Fibroblast of the aortic adventitia (primary cell): ENCODE data around the gene KDM4B. TPM values are rescaled to one million over a fixed set of nuclear protein-coding genes. Genes with fewer than 3 reads are reported as not detected.

Experiments
- DNase-seq: peaks from one replicate; pipeline ENCODE4 v3.0.0-alpha.2; 2010; ENCODE audit warnings: low read depth
- H3K4me3 ChIP-seq: 2 replicates; pipeline ENCODE4 v1.5.1; 2011; ENCODE audit warnings: low read depth, mild to moderate bottlenecking, control low read depth, low read length, moderate library complexity
- CTCF ChIP-seq: IDR thresholded peaks from 2 replicates; pipeline ENCODE4 v1.5.1; 2011; ENCODE audit warnings: mild to moderate bottlenecking, low read length, control low read depth, inconsistent platforms; ENCODE audit not compliant: insufficient read depth
- total RNA-seq: library from RNA; depleted of rRNA; stranded (reverse); fragments of >200 nt; gene quantifications from 2 replicates; pipeline ENCODE4 v1.2.3, GENCODE V29; 2012; ENCODE audit warnings: low replicate concordance

The KDM4B gene
- total RNA-seq, 1 donor = 13.5 TPM

GRCh38 chr19:5186293-5187050, 217.6 kb downstream of the KDM4B start:
- peak; percentile 32 for TF ChIP-seq CTCF
- DNase-seq = peak; percentile 96
- no peak overlapping the region for H3K4me3 ChIP-seq

GRCh38 chr19:5188548-5189317, 219.8 kb downstream of the KDM4B start:
- no peak for DNase-seq
- H3K4me3 ChIP-seq = no peak overlapping the region
- TF ChIP-seq CTCF = no peak

DNA sequence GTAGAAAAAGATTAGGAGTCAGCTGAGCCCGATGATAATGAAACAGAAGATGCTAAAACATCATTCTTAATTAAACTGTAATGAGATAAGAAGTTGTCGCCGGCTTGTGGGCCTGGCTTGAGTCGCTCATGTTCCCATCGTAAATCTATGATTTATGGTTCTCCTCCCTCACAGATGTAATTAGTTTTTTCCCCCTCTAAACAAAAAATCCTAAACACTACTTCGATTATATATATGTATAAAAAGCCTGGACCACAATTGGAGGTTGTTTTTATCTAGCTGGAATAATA, 220.3 kb downstream of the KDM4B start:
- DNase-seq = no peak
- no peak overlapping the region for H3K4me3 ChIP-seq
- TF ChIP-seq CTCF = no peak

DNA sequence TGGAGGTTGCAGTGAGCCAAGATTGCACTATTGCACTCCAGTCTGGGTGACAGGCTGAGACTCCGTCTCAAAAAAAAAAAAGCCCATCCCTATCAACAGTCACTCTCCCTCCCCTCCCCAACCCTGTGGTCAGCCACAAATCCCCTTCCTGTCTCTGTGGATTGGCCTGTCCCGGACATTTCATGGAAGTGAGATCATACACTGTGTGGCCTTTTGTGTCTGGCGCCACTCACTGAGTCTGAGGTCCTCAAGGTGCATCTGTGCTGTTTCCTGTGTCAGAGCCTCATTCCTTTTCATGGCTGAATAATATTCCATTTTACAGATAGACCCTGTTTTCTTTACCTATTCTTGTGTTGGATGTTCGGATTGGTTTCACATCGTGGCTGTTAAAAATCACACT, 222.2 kb downstream of the KDM4B start:
- no peak for DNase-seq

GRCh38 chr19:5192568-5192967, 223.7 kb downstream of the KDM4B start:
- TF ChIP-seq CTCF = no peak
- H3K4me3 ChIP-seq = no peak overlapping the region
- no peak for DNase-seq

More for the DNA sequence above, 222.2 kb downstream of the KDM4B start:
- TF ChIP-seq CTCF = no peak
- no peak overlapping the region for H3K4me3 ChIP-seq

DNA sequence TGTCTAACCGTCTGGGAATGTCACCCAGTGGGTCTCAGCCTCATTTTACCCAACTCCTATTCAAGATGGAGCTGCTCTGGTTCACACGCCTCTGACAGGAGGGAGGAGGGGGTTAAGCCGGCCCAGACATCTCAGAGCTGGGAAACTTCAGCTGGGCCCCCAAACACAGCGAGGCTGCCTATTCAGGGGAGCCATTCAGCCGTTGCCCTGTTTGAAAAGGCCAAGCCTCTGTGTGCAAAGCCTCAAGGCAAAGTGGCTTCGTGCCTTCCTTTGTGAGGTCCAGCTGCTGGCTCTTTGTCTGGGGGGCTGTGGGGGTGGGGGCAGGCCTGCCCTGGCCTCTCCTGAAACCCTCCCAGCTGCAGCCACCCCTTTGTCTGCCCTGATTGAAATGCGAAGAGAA, 224.3 kb downstream of the KDM4B start:
- TF ChIP-seq CTCF = no peak
- DNase-seq = no peak

More for the DNA sequence above, 224.3 kb downstream of the KDM4B start:
- no peak overlapping the region for H3K4me3 ChIP-seq
